NCI-H146 treated with DMSO at 0.1 percent for 48 hours (cell line): Measurements from ENCODE around the gene CETN2.
"Not testable (repeated sequence)": the region's sequence is repeated elsewhere in the genome, so short reads cannot be mapped to it uniquely, and the experiment has no call there.

Experiments
- DNase-seq: peaks from one replicate; lab custom pipeline; 2025; ENCODE audit not compliant: unreplicated experiment; lab: John Stamatoyannopoulos, UW

The CETN2 gene

DNA sequence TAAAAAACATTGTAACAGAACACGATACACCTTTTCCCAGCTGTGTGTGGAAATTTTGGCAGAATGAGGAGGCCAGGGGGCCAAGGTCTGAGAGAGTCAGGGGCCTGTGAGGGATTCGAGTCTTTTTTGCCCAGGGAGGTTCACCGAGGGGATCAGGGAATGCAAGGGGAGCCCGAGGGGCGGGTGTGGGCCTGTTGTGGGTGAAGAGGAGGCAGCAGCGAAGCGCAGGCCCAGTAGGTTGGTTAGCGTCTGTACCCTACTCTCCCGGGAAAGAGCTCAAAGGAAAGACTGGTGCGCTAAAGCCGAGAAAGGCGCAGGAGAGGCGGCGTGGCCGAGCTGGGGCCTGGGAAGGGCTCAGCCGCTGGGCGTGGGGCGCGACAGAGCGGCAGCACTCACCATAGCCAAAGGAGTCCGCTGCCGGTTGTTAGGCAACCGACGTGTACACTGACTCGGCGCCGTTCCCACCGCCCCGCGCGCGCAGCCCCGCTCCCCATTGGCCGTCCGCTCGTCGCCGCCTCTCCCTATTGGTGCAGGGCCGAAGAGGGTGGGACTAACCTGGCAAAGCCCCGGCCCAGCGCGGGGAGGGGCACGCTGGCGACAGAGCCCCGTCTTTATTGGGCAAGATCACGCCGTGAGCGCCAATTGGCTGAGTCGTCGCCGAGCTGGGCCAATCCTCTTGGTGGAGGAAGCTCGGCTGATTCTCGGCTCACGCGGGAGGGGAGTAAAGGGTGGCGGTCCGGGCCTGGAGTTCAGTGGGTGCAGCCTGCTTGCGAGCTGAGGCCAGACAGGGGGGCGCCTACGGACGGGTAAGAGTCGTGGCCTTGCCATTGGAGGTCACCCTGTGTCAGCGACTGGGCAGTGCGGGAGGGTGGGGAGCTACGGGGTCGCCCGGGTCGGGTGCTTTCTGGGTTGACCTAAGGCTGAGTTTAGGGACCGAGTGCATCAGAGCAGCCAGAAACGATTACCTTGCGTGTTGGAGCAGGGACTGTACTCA is at the start of gene CETN2, which contains the start of gene NSDHL:
TSS of gene CETN2 (minus strand) at position 446 of the 994 bp plus-strand sequence. CDS start at position 399, 47 bp downstream.
TSS of gene NSDHL (plus strand) at position 752 of the 994 bp plus-strand sequence. CDS start 15,262 bp downstream, outside the sequence.
- peak; percentile 88 for DNase-seq

GRCh38 chrX:152878976-152879755 is 48.6 kb upstream of the CETN2 start:
- DNase-seq: no peak

DNA sequence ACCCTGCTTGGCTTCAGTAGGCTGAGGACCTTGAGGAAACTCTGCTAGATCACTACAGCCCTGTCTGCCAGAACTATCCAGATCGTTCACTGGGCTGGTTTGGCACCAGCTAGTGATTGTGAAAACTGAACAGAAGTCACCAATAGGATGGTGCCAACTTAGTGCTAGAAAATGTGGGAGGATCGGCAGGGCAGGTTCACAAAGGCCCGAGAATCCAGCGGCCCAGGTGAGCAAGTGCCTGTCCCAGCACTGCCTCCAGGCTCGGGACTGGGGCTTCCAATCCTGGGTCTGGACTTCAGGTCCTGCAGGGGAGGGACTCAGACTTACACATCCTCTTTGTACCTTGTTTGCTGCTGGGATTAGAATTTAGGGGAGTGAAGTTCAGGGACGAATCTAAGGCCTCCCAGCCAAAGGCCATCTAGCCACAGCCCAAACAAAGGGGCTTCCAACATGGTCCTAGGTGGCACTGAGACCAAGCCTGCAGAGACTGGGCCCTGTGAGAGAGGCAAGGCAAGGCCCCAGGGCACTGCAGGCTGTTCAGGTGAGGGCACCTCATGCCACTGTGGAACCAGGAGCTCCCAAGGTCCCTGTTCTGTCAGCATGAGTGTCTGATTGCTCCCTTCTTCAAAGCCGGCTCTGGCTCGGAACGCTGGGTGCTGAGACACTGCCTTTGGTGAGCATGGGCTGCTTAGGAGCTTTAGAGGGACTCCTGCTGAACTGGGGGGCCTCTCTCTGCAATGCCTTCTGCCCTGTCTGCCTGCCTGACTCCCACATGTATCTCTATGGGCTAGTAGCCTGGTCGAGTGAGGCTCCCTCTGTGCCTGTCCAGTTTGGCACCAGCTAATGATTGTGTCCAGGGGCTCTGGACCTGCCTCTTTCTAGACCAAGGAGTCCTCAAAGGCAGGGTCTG is 46.6 kb upstream of the CETN2 start:
- DNase-seq: no peak

- no peak for DNase-seq
Observed at GRCh38 chrX:152873361-152873760, 42.8 kb upstream of the CETN2 start.

DNA sequence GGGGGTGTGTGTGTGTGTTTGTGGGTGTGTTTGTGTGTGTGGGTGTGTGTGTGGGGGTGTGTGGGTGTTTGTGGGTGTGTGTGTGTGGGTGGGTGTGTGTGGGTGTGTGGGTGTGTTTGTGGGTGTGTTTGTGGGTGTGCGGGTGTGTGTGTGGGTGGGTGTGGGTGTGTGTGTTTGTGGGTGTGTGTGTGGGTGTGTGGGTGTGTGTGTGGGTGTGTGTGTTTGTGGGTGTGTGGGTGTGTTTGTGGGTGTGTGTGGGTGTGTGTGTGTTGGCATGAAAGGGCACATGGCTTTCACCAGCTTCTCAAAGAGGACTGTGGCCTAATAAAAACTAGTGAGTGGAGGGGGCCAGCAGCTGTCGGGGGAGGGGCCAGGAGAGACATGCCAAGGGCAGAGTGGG is 42.0 kb upstream of the CETN2 start:
- DNase-seq: no peak

GRCh38 chrX:152871260-152871659 is 40.7 kb upstream of the CETN2 start:
- DNase-seq: no peak

DNA sequence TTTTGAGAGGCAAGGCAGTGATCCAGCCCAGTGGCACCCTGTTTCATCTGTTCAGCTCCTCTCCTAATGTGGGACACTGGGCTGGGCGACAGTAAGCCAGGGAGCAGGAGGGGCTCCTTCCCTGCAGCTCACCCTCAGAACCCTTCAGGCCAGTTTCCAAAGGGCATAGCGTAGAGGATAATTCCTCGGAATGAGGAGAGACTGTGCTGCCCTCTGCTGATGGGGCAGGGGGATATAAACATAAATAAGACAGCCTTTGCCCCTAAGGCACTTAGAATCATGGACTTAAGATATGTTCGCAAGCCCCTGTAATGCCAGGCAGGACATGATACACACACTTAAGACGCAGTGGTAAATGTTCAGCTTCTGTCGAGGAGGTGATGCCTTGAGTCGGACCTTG is 39.4 kb upstream of the CETN2 start:
- no peak for DNase-seq

- no peak for DNase-seq
Observed at GRCh38 chrX:152866386-152866785, 35.8 kb upstream of the CETN2 start.

GRCh38 chrX:152865232-152865920 is 34.8 kb upstream of the CETN2 start:
- DNase-seq: no peak

DNA sequence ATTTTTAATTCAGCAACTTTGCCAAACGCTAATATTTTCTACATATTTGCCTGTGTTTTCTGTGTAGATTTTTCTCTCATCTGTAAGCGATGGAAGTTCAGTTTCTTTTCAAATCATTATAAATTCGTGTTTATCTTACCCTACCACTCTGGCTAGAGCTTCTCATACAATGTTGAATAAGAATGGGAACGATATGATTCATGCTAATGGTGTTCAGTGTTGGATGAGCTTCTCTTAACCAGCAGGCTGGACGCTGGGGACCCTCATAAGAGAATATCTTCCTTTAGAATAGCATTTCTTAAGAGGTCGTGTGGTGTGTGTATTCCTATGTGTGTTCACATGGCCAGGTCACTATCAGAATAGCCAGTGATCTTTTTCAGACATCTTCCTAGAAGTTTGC is 31.3 kb upstream of the CETN2 start:
- DNase-seq: no peak

GRCh38 chrX:152861116-152861515 is 30.6 kb upstream of the CETN2 start:
- no peak for DNase-seq

DNA sequence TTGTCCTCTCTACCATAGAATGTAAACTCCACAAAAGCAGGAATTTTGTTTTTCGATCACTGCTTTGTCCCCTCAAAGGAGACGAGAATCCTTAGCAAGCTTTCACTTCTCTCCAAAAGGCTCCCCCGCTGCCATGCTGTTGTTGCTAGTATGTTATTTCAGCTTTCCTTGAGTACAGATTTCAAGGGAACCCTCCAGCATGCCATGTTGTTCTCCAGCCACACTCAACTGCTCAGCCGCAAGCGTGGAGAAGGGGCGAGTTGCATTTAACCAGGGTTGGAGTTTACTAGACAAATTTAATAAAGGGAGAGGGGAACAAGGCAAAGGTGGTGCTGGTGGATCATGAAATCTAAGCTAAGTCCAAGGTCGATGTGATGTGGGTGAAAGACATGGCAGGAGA is 23.4 kb upstream of the CETN2 start:
- DNase-seq: no peak

- no peak for DNase-seq
Observed at GRCh38 chrX:152850465-152850864, 19.9 kb upstream of the CETN2 start.

DNA sequence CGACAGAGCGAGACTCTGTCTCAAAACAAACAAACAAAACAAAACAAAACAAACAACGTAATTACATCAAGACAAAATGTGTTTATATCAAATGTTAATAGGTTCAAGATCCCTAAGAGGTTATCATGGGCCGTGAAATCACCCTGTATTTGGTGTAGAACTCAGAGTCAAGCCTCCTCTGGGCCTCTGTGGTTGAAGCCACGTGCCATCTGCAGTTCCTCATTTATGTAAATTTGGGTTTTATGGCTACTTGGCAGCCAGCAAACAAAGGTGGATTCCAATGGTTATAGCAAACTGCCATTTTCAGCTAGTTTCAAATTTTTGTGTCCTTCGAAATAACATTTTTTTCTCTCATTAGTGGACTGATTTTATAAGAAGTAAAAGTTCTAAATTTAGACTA is 16.7 kb upstream of the CETN2 start:
- DNase-seq: no peak

- DNase-seq: no peak
Observed at GRCh38 chrX:152845618-152846240, 15.2 kb upstream of the CETN2 start.

GRCh38 chrX:152844256-152844655 is 13.7 kb upstream of the CETN2 start:
- DNase-seq: no peak

DNA sequence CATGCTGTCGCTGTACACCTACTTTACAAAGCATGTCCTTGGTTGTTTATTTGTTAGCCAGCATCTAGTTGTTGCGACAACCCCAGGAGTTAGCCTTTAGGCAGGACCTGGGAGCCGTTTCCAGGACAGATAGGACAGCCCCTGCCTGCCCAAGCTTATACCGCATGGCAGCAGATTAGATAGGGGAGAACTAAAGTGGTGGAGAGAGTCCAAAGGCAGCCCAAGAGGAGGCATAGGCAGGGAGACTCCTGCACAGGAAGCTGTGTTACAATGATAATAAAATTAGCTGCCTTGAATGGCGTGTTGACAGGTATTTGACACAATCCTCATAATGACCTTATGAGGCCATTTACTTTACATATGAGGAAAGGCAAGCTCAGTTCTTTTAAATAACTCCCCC is 13.3 kb upstream of the CETN2 start:
- no peak for DNase-seq

- DNase-seq: no peak
Observed at GRCh38 chrX:152842772-152843338, 12.3 kb upstream of the CETN2 start.

DNA sequence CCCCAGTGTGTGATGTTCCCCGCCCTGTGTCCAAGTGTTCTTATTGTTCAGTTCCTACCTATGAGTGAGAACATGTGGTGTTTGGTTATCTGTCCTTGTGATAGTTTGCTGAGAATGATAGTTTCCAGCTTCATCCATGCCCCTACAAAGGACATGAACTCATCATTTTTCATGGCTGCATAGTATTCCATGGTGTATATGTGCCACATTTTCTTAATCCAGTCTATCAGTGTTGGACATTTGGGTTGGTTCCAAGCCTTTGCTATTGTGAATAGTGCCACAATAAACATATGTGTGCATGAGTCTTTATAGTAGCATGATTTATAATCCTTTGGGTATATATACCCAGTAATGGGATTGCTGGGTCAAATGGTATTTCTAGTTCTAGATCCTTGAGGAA is 4.9 kb upstream of the CETN2 start:
- not testable (repeated sequence) for DNase-seq
